Hepatocyte (in vitro differentiated cells): ENCODE data around the gene ZSCAN29. TPM values are rescaled to one million over a fixed set of nuclear protein-coding genes. Genes with fewer than 3 reads are reported as not detected.
A peak's percentile ranks its signal among the peaks of the same experiment; 100 is the strongest.

Source experiments
- DNase-seq: peaks from one replicate; pipeline ENCODE4 v3.0.0-alpha.2; 2016; ENCODE audit warnings: low spot score
- H2AFZ ChIP-seq: fragments of 200-600 bp; sonication (generic); 2 replicates; pipeline ENCODE4 v1.6.0; 2016; ENCODE audit warnings: antibody characterized with exemption, mild to moderate bottlenecking
- H3K27ac ChIP-seq: fragments of 200-600 bp; sonication (generic); 2 replicates; pipeline ENCODE4 v1.5.1; 2016; ENCODE audit warnings: mild to moderate bottlenecking
- H3K27me3 ChIP-seq: fragments of 200-600 bp; sonication (generic); 2 replicates; pipeline ENCODE4 v1.6.1; 2016
- H3K36me3 ChIP-seq: fragments of 200-600 bp; sonication (generic); replicated peaks from 2 replicates; pipeline ENCODE4 v1.5.1; 2016; ENCODE audit warnings: low read depth; ENCODE audit not compliant: insufficient read depth
- H3K4me1 ChIP-seq: fragments of 200-600 bp; sonication (generic); 2 replicates; pipeline ENCODE4 v1.5.1; 2016; ENCODE audit warnings: mild to moderate bottlenecking, moderate library complexity; ENCODE audit not compliant: insufficient read depth
- H3K4me2 ChIP-seq: fragments of 200-600 bp; sonication (generic); 2 replicates; pipeline ENCODE4 v1.6.0; 2016
- H3K4me3 ChIP-seq: fragments of 200-600 bp; sonication (generic); 2 replicates; pipeline ENCODE4 v1.5.1; 2016; ENCODE audit warnings: mild to moderate bottlenecking
- H3K79me2 ChIP-seq: fragments of 200-600 bp; sonication (generic); 2 replicates; pipeline ENCODE4 v1.6.0; 2017; ENCODE audit warnings: mild to moderate bottlenecking
- H3K9me2 ChIP-seq: fragments of 200-600 bp; sonication (generic); replicated peaks from 2 replicates; pipeline ENCODE4 v1.6.0; 2017; ENCODE audit warnings: mild to moderate bottlenecking; ENCODE audit not compliant: insufficient read depth
- H3K9me3 ChIP-seq: fragments of 200-600 bp; sonication (generic); 2 replicates; pipeline ENCODE4 v1.5.1; 2016; ENCODE audit warnings: low read depth, mild to moderate bottlenecking
- H4K20me1 ChIP-seq: fragments of 200-600 bp; sonication (generic); 2 replicates; pipeline ENCODE4 v1.6.0; 2016; ENCODE audit warnings: mild to moderate bottlenecking; ENCODE audit not compliant: insufficient read depth, poor library complexity, severe bottlenecking
- CTCF ChIP-seq: fragments of 200-600 bp; sonication (generic); IDR thresholded peaks from 2 replicates; pipeline ENCODE4 v1.5.1; 2016; ENCODE audit warnings: antibody characterized with exemption, mild to moderate bottlenecking; ENCODE audit not compliant: poor library complexity
- EZH2 ChIP-seq: fragments of 200-600 bp; sonication (generic); IDR thresholded peaks from 2 replicates; pipeline ENCODE4 v1.6.1; 2016; ENCODE audit warnings: antibody characterized with exemption, mild to moderate bottlenecking, borderline replicate concordance
- EZH2phosphoT487 ChIP-seq: fragments of 200-600 bp; sonication (generic); IDR thresholded peaks from one replicate; pipeline ENCODE4 v1.6.1; 2018; ENCODE audit warnings: antibody characterized with exemption, mild to moderate bottlenecking, low read depth, moderate library complexity; ENCODE audit not compliant: unreplicated experiment, severe bottlenecking
- WGBS: methylation state at CpG from one replicate; pipeline ENCODE4 v1.1.6; 2016; ENCODE audit warnings: low lambda C conversion rate; ENCODE audit errors: missing lambda C conversion rate; 5-methylcytosine and 5-hydroxymethylcytosine counted together
- polyA plus RNA-seq: library from polyadenylated mRNA; unstranded; fragments of >200 nt; fragmentation: Nextera tagmentation; extraction: Ambion mirVana; gene quantifications from 2 replicates; pipeline ENCODE4 v1.2.1, GENCODE V29; 2016
- total RNA-seq: library from RNA; depleted of rRNA; stranded (reverse); fragments of >200 nt; gene quantifications from 2 replicates; pipeline ENCODE4 v1.2.3, GENCODE V29; 2014

Gene ZSCAN29
- total and polyA plus RNA-seq, 2 experiments from 2014 or later, result 9.8 to 30.3 TPM

DNA sequence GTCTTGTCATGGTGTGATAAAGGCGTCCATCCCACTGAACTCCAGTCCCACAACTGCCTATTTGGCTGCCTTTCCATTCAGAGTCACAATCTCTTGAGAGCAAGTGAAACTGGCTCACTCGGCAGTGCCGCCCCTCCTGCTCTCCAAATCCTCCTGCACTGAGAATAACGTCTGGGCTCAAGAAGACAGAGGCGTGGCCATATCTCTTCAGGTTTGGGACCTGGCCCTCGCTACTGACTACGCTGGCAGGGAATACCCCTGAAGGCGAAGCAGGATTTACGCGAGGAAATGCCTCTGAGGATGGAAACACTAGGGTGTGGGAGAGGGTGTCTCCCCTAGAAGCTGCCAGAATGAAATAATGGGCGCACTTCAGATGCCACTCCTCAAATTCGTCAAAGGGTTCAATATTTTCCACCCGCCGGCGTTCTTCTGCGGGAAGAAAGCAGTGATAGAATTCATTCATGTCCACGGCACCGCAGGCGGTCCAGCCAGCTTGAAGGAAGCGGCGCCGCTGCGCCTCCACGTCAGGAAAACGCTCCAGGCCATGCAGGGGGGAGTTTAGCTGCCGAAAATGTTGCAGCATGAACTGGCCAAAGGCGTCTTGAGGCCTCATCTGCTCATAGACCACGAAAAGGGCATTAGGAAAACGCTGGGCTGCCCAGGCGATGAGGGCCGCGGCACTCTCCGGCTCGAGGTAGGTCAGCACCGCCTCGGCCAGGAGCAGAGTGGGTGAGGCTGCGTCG, 41.5 kb downstream of the ZSCAN29 start:
- peak overlapping the region; percentile 97 for H3K27ac ChIP-seq
- H3K9me2 ChIP-seq, result no peaks in the 10 kb centered on the region
- no peaks in the 10 kb centered on the region for H4K20me1 ChIP-seq
- peaks cover 33% of the 10 kb centered on the region for H3K79me2 ChIP-seq
- WGBS, result 19% methylated on average over 38 of the region's 38 CpGs
- H2AFZ ChIP-seq, result peak overlapping the region; percentile 93
- H3K27me3 ChIP-seq, result no peaks in the 10 kb centered on the region
- H3K4me3 ChIP-seq, result peak overlapping the region; percentile 74
- TF ChIP-seq EZH2, result no peak
- no peak for TF ChIP-seq CTCF
- TF ChIP-seq EZH2phosphoT487, result no peak
- H3K4me1 ChIP-seq, result peaks cover 17% of the 10 kb centered on the region
- no peak for DNase-seq
- H3K4me2 ChIP-seq, result peak overlapping the region; percentile 91
- no peaks in the 10 kb centered on the region for H3K36me3 ChIP-seq
- H3K9me3 ChIP-seq, result no peaks in the 10 kb centered on the region

- WGBS, result 82% methylated on average over 6 of the region's 6 CpGs
- Histone ChIP-seq H3K4me1 (peaks cover 12% of the 10 kb centered on the region), H3K27me3 (peaks cover 5% of the 10 kb centered on the region), H3K9me3 (no peaks in the 10 kb centered on the region), H3K79me2 (peaks cover 26% of the 10 kb centered on the region), H3K4me3 (no peak overlapping the region), H3K27ac (no peak overlapping the region), H4K20me1 (no peaks in the 10 kb centered on the region), H3K9me2 (no peaks in the 10 kb centered on the region), H3K36me3 (no peaks in the 10 kb centered on the region), H3K4me2 (no peak overlapping the region), H2AFZ (no peak overlapping the region)
- no peak for DNase-seq
- TF ChIP-seq EZH2phosphoT487 (no peak), EZH2 (no peak)
Measured at GRCh38 chr15:43325039-43325684, 45.7 kb downstream of the ZSCAN29 start.

GRCh38 chr15:43318990-43319771, 51.7 kb downstream of the ZSCAN29 start:
- no peak for TF ChIP-seq CTCF
- no peak for TF ChIP-seq EZH2phosphoT487
- TF ChIP-seq EZH2, result no peak
- Histone ChIP-seq H3K4me3 (no peak overlapping the region), H3K4me1 (no peaks in the 10 kb centered on the region), H4K20me1 (no peaks in the 10 kb centered on the region), H3K36me3 (no peaks in the 10 kb centered on the region), H3K9me2 (no peaks in the 10 kb centered on the region), H3K79me2 (no peaks in the 10 kb centered on the region), H3K4me2 (no peak overlapping the region), H2AFZ (no peak overlapping the region), H3K27ac (no peak overlapping the region), H3K27me3 (peaks cover 5% of the 10 kb centered on the region), H3K9me3 (no peaks in the 10 kb centered on the region)
- DNase-seq, result no peak
- WGBS, result 74% methylated on average over 4 of the region's 4 CpGs

GRCh38 chr15:43317566-43318184, 53.2 kb downstream of the ZSCAN29 start:
- H3K27ac ChIP-seq, result no peak overlapping the region
- no peaks in the 10 kb centered on the region for H3K36me3 ChIP-seq
- DNase-seq, result no peak
- H3K79me2 ChIP-seq, result no peaks in the 10 kb centered on the region
- 76% methylated on average over 8 of the region's 8 CpGs for WGBS
- peaks cover 5% of the 10 kb centered on the region for H3K27me3 ChIP-seq
- no peak overlapping the region for H3K4me2 ChIP-seq
- H3K4me3 ChIP-seq, result no peak overlapping the region
- no peaks in the 10 kb centered on the region for H3K4me1 ChIP-seq
- no peak overlapping the region for H2AFZ ChIP-seq
- H4K20me1 ChIP-seq, result no peaks in the 10 kb centered on the region
- H3K9me3 ChIP-seq, result no peaks in the 10 kb centered on the region
- TF ChIP-seq EZH2phosphoT487 (no peak), EZH2 (no peak), CTCF (no peak)
- no peaks in the 10 kb centered on the region for H3K9me2 ChIP-seq
